Endodermal cell (in vitro differentiated cells): Measurements from ENCODE around the gene PDE8A. TPM values are rescaled to one million over a fixed set of nuclear protein-coding genes. Genes with fewer than 3 reads are reported as not detected.

ENCODE experiments used
- DNase-seq: peaks from one replicate; pipeline ENCODE4 v3.0.0-alpha.2; 2017
- H3K27ac ChIP-seq: 2 replicates; pipeline ENCODE4 v1.5.1; 2013; ENCODE audit warnings: mild to moderate bottlenecking, low read depth, low read length, moderate library complexity
- H3K27me3 ChIP-seq: 2 replicates; pipeline ENCODE4 v1.6.1; 2013; ENCODE audit warnings: mild to moderate bottlenecking, low read length, moderate library complexity; ENCODE audit not compliant: insufficient read depth, control insufficient read depth, poor library complexity, severe bottlenecking
- H3K36me3 ChIP-seq: 2 replicates; pipeline ENCODE4 v1.7.0; 2013; ENCODE audit warnings: mild to moderate bottlenecking, low read length, moderate library complexity; ENCODE audit not compliant: control insufficient read depth, insufficient read depth
- H3K4me1 ChIP-seq: one replicate; pipeline ENCODE4 v1.7.0; 2013; ENCODE audit warnings: low read length; ENCODE audit not compliant: control insufficient read depth, insufficient read depth
- H3K4me3 ChIP-seq: 2 replicates; pipeline ENCODE4 v1.5.1; 2013; ENCODE audit warnings: mild to moderate bottlenecking, low read length, moderate library complexity
- H3K9ac ChIP-seq: 2 replicates; pipeline ENCODE4 v1.6.1; 2013; ENCODE audit warnings: mild to moderate bottlenecking, low read length, moderate library complexity; ENCODE audit not compliant: poor library complexity, severe bottlenecking; ENCODE audit errors: extremely low read depth
- H3K9me3 ChIP-seq: 2 replicates; pipeline ENCODE4 v1.6.1; 2013; ENCODE audit warnings: mild to moderate bottlenecking, low read length, moderate library complexity; ENCODE audit not compliant: control insufficient read depth
- H3K27ac Mint-ChIP-seq: 2 replicates; pipeline ENCODE4 v1.8.0; 2020; ENCODE audit warnings: mixed read lengths
- H3K27me3 Mint-ChIP-seq: 2 replicates; pipeline ENCODE4 v1.8.0; 2021; ENCODE audit warnings: mild to moderate bottlenecking, mixed read lengths; ENCODE audit not compliant: insufficient read depth
- H3K36me3 Mint-ChIP-seq: 2 replicates; pipeline ENCODE4 v1.8.0; 2020; ENCODE audit warnings: low read depth, mixed read lengths
- H3K4me1 Mint-ChIP-seq: 2 replicates; pipeline ENCODE4 v1.8.0; 2020; ENCODE audit warnings: mixed read lengths
- H3K4me3 Mint-ChIP-seq: 2 replicates; pipeline ENCODE4 v1.8.0; 2020; ENCODE audit warnings: mild to moderate bottlenecking, moderate library complexity, mixed read lengths
- H3K9me3 Mint-ChIP-seq: 2 replicates; pipeline ENCODE4 v1.8.0; 2020; ENCODE audit warnings: mild to moderate bottlenecking, mixed read lengths
- WGBS, 2 experiments: methylation state at CpG; one replicate each; pipeline versions ENCODE4 v1.1.5 to v1.1.7; 2013; ENCODE audit warnings: missing lambda C conversion rate in 2 of 2, mixed read lengths in 1 of 2; ENCODE audit not compliant: insufficient coverage in 1 of 2, insufficient read length in 1 of 2; 5-methylcytosine and 5-hydroxymethylcytosine counted together
- total RNA-seq, 2 donors: library from RNA; stranded (reverse); fragmentation: NEBNext Ultra II Directional in 1 of 2; extraction: Animal tissue kit (Norgen Biotek cat#: 25700) in 1 of 2; gene quantifications; 2 replicates in 1 of 2; 3 replicates in 1 of 2; pipeline ENCODE4 v1.2.1, GENCODE V29; 2021
- TF ChIP-seq, protein P1 (sequence below): fragments of 200-600 bp; sonication (generic); conservative IDR thresholded peaks from 2 replicates; pipeline ENCODE4 v1.5.0; 2021; ENCODE audit warnings: antibody characterized with exemption, mild to moderate bottlenecking

PDE8A gene
- total RNA-seq, 2 donors from 2014 or later: 14.8 to 15.2 TPM

DNA sequence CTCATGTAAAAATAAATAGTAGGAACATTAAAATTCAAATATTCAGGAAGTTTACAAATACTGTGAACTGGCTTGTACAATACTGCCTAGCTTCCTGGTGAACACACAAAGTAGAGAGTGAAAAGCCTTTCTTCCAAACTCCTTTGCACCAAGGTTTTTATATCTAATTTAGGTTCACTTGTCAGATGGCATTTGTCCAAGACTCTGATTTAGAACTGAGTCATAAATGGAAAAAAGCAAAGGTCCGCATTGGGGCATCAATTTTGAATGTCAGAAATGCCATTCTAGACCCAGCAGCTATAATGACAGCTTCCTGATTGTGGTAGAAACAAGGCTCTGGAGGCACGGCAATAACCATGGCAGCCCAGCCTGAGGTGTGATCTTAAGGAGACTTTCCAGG, 160.7 kb downstream of the PDE8A start:
- Mint-ChIP-seq H3K9me3 (peaks cover 2% of the 10 kb centered on the region), H3K4me3 (no peak overlapping the region), H3K27me3 (peaks cover 34% of the 10 kb centered on the region), H3K4me1 (peaks cover 10% of the 10 kb centered on the region), H3K36me3 (peaks cover 8% of the 10 kb centered on the region), H3K27ac (no peak overlapping the region)
- Histone ChIP-seq H3K4me1 (peaks cover 10% of the 10 kb centered on the region), H3K27ac (no peak overlapping the region), H3K9me3 (no peaks in the 10 kb centered on the region), H3K27me3 (peaks cover 6% of the 10 kb centered on the region), H3K36me3 (no peaks in the 10 kb centered on the region), H3K9ac (no peak overlapping the region), H3K4me3 (no peak overlapping the region)
- 89 to 100% methylated on average over 2 of the region's 2 CpGs for WGBS, 2 experiments
- TF ChIP-seq, protein P1, sequence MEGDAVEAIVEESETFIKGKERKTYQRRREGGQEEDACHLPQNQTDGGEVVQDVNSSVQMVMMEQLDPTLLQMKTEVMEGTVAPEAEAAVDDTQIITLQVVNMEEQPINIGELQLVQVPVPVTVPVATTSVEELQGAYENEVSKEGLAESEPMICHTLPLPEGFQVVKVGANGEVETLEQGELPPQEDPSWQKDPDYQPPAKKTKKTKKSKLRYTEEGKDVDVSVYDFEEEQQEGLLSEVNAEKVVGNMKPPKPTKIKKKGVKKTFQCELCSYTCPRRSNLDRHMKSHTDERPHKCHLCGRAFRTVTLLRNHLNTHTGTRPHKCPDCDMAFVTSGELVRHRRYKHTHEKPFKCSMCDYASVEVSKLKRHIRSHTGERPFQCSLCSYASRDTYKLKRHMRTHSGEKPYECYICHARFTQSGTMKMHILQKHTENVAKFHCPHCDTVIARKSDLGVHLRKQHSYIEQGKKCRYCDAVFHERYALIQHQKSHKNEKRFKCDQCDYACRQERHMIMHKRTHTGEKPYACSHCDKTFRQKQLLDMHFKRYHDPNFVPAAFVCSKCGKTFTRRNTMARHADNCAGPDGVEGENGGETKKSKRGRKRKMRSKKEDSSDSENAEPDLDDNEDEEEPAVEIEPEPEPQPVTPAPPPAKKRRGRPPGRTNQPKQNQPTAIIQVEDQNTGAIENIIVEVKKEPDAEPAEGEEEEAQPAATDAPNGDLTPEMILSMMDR: no peak
- DNase-seq: no peak

DNA sequence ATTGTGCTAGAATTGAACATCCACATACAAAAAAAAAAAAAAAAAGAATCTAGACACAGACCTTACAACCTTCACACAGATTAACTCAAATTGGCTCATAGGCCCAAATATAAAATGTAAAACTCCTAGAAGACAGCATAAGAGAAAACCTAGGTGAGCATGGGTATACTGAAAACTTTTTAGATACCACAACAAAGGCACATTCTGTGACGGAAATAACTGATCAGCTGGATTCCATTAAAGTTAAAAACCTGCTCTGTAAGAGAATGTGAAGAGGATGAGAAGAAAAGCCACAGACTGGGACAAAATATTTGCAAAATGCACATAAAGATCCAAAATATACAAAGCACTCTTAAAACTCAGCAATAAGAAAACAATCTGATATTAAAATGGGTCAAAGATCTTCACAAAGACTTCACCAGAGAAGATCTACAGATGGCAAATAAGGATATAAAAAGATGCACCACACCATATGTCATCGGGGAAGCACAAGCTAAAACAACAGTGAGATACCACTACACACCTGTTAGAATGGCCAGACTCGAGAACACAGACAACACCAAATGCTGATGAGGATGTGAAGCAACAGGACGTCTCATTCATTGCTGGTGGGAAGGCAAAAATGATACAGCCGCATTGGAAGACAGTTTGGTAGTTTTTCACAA, 167.9 kb downstream of the PDE8A start:
- H3K9me3 ChIP-seq: no peaks in the 10 kb centered on the region
- TF ChIP-seq, protein P1: no peak
- no peak overlapping the region for H3K27ac ChIP-seq
- H3K4me1 ChIP-seq: no peaks in the 10 kb centered on the region
- Mint-ChIP-seq H3K27ac (no peak overlapping the region), H3K36me3 (no peaks in the 10 kb centered on the region), H3K9me3 (no peaks in the 10 kb centered on the region), H3K4me3 (no peak overlapping the region), H3K27me3 (peaks cover 19% of the 10 kb centered on the region), H3K4me1 (peaks cover 12% of the 10 kb centered on the region)
- H3K9ac ChIP-seq: no peak overlapping the region
- H3K27me3 ChIP-seq: no peaks in the 10 kb centered on the region
- DNase-seq: no peak
- no peak overlapping the region for H3K4me3 ChIP-seq
- 87% methylated on average over 4 to 5 of the region's 5 CpGs for WGBS, 2 experiments
- no peaks in the 10 kb centered on the region for H3K36me3 ChIP-seq

DNA sequence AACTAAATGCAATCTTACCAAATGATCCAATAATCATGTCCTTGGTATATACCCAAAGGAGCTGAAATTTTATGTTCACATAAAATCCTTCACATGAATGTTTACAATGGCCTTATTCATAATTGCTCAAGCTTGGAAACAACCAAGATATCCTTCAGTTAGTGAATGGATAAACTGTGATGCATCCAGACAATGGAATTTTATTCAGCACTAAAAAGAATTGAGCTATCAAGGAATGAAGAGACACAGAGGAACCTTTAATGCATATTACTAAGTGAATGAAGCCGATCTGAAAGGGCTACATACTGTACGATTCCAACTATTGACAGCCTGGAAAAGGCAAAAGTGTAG, 168.4 kb downstream of the PDE8A start:
- Histone ChIP-seq H3K36me3 (no peaks in the 10 kb centered on the region), H3K27ac (no peak overlapping the region), H3K4me3 (no peak overlapping the region), H3K27me3 (no peaks in the 10 kb centered on the region), H3K9ac (no peak overlapping the region), H3K4me1 (no peaks in the 10 kb centered on the region), H3K9me3 (no peaks in the 10 kb centered on the region)
- TF ChIP-seq, protein P1: no peak
- WGBS, 2 experiments: 89 to 93% methylated on average over 2 of the region's 2 CpGs
- Mint-ChIP-seq H3K36me3 (no peaks in the 10 kb centered on the region), H3K4me3 (no peak overlapping the region), H3K4me1 (peaks cover 12% of the 10 kb centered on the region), H3K27ac (no peak overlapping the region), H3K27me3 (peaks cover 17% of the 10 kb centered on the region), H3K9me3 (no peaks in the 10 kb centered on the region)
- DNase-seq: no peak
